H9 (cell line): ENCODE data around the gene AATK. TPM values are rescaled to one million over a fixed set of nuclear protein-coding genes. Genes with fewer than 3 reads are reported as not detected.

Source experiments
- DNase-seq: peaks from one replicate; pipeline ENCODE4 v3.0.0-alpha.2; 2017
- H2AFZ ChIP-seq: one replicate; pipeline ENCODE4 v1.6.1; 2013; ENCODE audit warnings: mild to moderate bottlenecking, low read length, control low read depth, moderate library complexity
- H2AK5ac ChIP-seq: 2 replicates; pipeline ENCODE4 v1.6.1; 2013; ENCODE audit warnings: low read length, control low read depth, mixed read lengths; ENCODE audit not compliant: insufficient read length
- H2BK120ac ChIP-seq: one replicate; pipeline ENCODE4 v1.6.1; 2013; ENCODE audit warnings: low read depth, mild to moderate bottlenecking, low read length, control low read depth, inconsistent platforms; ENCODE audit not compliant: poor library complexity, severe bottlenecking
- H2BK12ac ChIP-seq: 2 replicates; pipeline ENCODE4 v1.6.1; 2013; ENCODE audit warnings: low read length, control low read depth, mixed read lengths, low read depth; ENCODE audit not compliant: insufficient read length
- H2BK15ac ChIP-seq: 2 replicates; pipeline ENCODE4 v1.6.1; 2013; ENCODE audit warnings: low read depth, low read length, control low read depth
- H2BK20ac ChIP-seq: one replicate; pipeline ENCODE4 v1.6.1; 2013; ENCODE audit warnings: low read depth, mild to moderate bottlenecking, low read length, control low read depth, inconsistent platforms; ENCODE audit not compliant: poor library complexity, severe bottlenecking
- H2BK5ac ChIP-seq: 2 replicates; pipeline ENCODE4 v1.6.1; 2013; ENCODE audit warnings: low read length, control low read depth, mixed read lengths; ENCODE audit not compliant: insufficient read length
- H3K14ac ChIP-seq: 2 replicates; pipeline ENCODE4 v1.6.1; 2013; ENCODE audit warnings: low read length, control low read depth; ENCODE audit not compliant: insufficient read depth
- H3K18ac ChIP-seq: 2 replicates; pipeline ENCODE4 v1.6.1; 2013; ENCODE audit warnings: low read depth, mild to moderate bottlenecking, mixed read lengths, low read length, control low read depth; ENCODE audit not compliant: insufficient read length
- H3K23ac ChIP-seq: 2 replicates; pipeline ENCODE4 v1.6.1; 2013; ENCODE audit warnings: low read length, control low read depth, mixed read lengths, low read depth; ENCODE audit not compliant: insufficient read length
- H3K23me2 ChIP-seq: 2 replicates; pipeline ENCODE4 v1.6.1; 2013; ENCODE audit warnings: low read depth, mild to moderate bottlenecking, mixed read lengths, low read length, control low read depth; ENCODE audit not compliant: insufficient read length, poor library complexity, severe bottlenecking
- H3K27ac ChIP-seq: 2 replicates; pipeline ENCODE4 v1.5.1; 2013; ENCODE audit warnings: low read length, control low read depth, mixed read lengths, low read depth; ENCODE audit not compliant: insufficient read length
- H3K27me3 ChIP-seq: 2 replicates; pipeline ENCODE4 v1.6.1; 2013; ENCODE audit warnings: low read length, control low read depth, inconsistent platforms; ENCODE audit not compliant: insufficient read depth
- H3K4ac ChIP-seq: 2 replicates; pipeline ENCODE4 v1.6.1; 2013; ENCODE audit warnings: low read depth, mild to moderate bottlenecking, control low read depth, inconsistent platforms, low read length, moderate library complexity
- H3K4me1 ChIP-seq: 2 replicates; pipeline ENCODE4 v1.6.1; 2013; ENCODE audit warnings: low read length, control low read depth, inconsistent platforms; ENCODE audit not compliant: insufficient read depth
- H3K4me2 ChIP-seq: 2 replicates; pipeline ENCODE4 v1.6.1; 2013; ENCODE audit warnings: low read length, control low read depth, mixed read lengths; ENCODE audit not compliant: insufficient read length, insufficient read depth
- H3K56ac ChIP-seq: 2 replicates; pipeline ENCODE4 v1.6.1; 2013; ENCODE audit warnings: low read depth, mild to moderate bottlenecking, mixed read lengths, low read length, control low read depth; ENCODE audit not compliant: insufficient read length
- H3K79me1 ChIP-seq: 2 replicates; pipeline ENCODE4 v1.6.1; 2013; ENCODE audit warnings: low read depth, mild to moderate bottlenecking, moderate library complexity, low read length, control low read depth, inconsistent platforms; ENCODE audit not compliant: insufficient read depth, poor library complexity, severe bottlenecking
- H3K79me2 ChIP-seq: 2 replicates; pipeline ENCODE4 v1.6.1; 2013; ENCODE audit warnings: low read length, control low read depth, inconsistent platforms; ENCODE audit not compliant: insufficient read depth
- H3K9ac ChIP-seq: 2 replicates; pipeline ENCODE4 v1.6.1; 2013; ENCODE audit warnings: low read length, control low read depth, mixed read lengths; ENCODE audit not compliant: insufficient read length; ENCODE audit errors: extremely low read depth
- H3K9me3 ChIP-seq: one replicate; pipeline ENCODE4 v1.6.1; 2013; ENCODE audit warnings: low read depth, low read length, inconsistent platforms; ENCODE audit not compliant: control insufficient read depth
- H3T11ph ChIP-seq: one replicate; pipeline ENCODE4 v1.6.1; 2013; ENCODE audit warnings: mild to moderate bottlenecking, low read length, control low read depth, inconsistent platforms
- H4K20me1 ChIP-seq: one replicate; pipeline ENCODE4 v1.6.1; 2013; ENCODE audit not compliant: control insufficient read depth, insufficient read length, insufficient read depth
- H4K5ac ChIP-seq: 2 replicates; pipeline ENCODE4 v1.6.1; 2013; ENCODE audit warnings: low read depth, mild to moderate bottlenecking, mixed read lengths, low read length, control low read depth; ENCODE audit not compliant: insufficient read length
- H4K8ac ChIP-seq: replicated peaks from 2 replicates; pipeline ENCODE4 v1.6.1; 2013; ENCODE audit warnings: low read length, control low read depth, mixed read lengths, low read depth; ENCODE audit not compliant: insufficient read length
- H4K91ac ChIP-seq: 2 replicates; pipeline ENCODE4 v1.6.1; 2013; ENCODE audit warnings: low read depth, mild to moderate bottlenecking, moderate library complexity, mixed read lengths, low read length, control low read depth; ENCODE audit not compliant: insufficient read length
- H3K27ac Mint-ChIP-seq, 3 experiments: 2 replicates in 2 of 3; 3 replicates in 1 of 3; pipeline ENCODE4 v1.8.0; 2020 to 2021; ENCODE audit warnings: mixed read lengths in 3 of 3, mild to moderate bottlenecking in 1 of 3, moderate library complexity in 1 of 3
- H3K27me3 Mint-ChIP-seq: 2 replicates; pipeline ENCODE4 v1.8.0; 2021; ENCODE audit warnings: low read depth, mild to moderate bottlenecking, moderate library complexity, mixed read lengths
- H3K36me3 Mint-ChIP-seq, 3 experiments: 2 replicates in 2 of 3; 3 replicates in 1 of 3; pipeline ENCODE4 v1.8.0; 2020 to 2021; ENCODE audit warnings: low read depth in 3 of 3, mixed read lengths in 3 of 3; ENCODE audit not compliant: insufficient read depth in 1 of 3
- H3K4me1 Mint-ChIP-seq, 2 experiments: 2 replicates each; pipeline ENCODE4 v1.8.0; 2020; ENCODE audit warnings: mixed read lengths in 2 of 2
- H3K4me3 Mint-ChIP-seq, 2 experiments: 2 replicates in 1 of 2; 3 replicates in 1 of 2; pipeline ENCODE4 v1.8.0; 2020 to 2021; ENCODE audit warnings: mild to moderate bottlenecking in 2 of 2, mixed read lengths in 2 of 2, moderate library complexity in 1 of 2
- H3K9me3 Mint-ChIP-seq, 2 experiments: 2 replicates in 1 of 2; 3 replicates in 1 of 2; pipeline ENCODE4 v1.8.0; 2020; ENCODE audit warnings: mild to moderate bottlenecking in 2 of 2, mixed read lengths in 2 of 2, moderate library complexity in 1 of 2
- WGBS: extraction: QIAGEN DNeasy Blood & Tissue Kit; methylation state at CpG from one replicate; pipeline ENCODE4 v1.1.7; 2013; ENCODE audit warnings: missing lambda C conversion rate, low lambda C conversion rate, mixed read lengths; ENCODE audit not compliant: insufficient read length; ENCODE audit errors: extremely low coverage; 5-methylcytosine and 5-hydroxymethylcytosine counted together
- total RNA-seq: library from RNA; stranded (reverse); gene quantifications from 2 replicates; pipeline ENCODE4 v1.2.1, GENCODE V29; 2021
- TF ChIP-seq, protein P1 (sequence below): fragments of 200-600 bp; sonication (generic); conservative IDR thresholded peaks from 3 replicates; pipeline ENCODE4 v1.8.0; 2021; ENCODE audit warnings: antibody characterized with exemption, mild to moderate bottlenecking

Gene AATK
- total RNA-seq, 1 experiment from 2014 or later = 2.4 TPM

DNA sequence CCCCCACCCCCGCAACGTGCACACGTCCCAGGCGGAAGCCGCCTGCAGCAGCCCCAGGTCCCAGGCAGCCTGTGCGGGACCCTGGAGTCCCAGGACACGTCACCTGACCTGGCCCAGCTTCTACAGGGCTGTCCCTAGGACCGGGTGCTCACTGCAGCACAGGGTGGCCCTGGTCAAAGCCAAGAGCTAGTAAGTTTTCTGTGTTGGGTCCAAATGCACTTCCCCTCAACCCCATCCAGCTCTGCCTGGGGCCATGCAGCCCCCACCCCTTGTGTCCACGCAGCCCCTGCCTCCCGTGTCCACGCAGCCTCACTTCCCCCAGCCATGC is 22.9 kb downstream of the AATK start:
- peaks cover 0 to 3% (median 0%) of the 10 kb centered on the region in 3 experiments; a peak in 3 of 7 replicates for H3K36me3 Mint-ChIP-seq
- H4K5ac ChIP-seq = no peak overlapping the region
- TF ChIP-seq, protein P1, sequence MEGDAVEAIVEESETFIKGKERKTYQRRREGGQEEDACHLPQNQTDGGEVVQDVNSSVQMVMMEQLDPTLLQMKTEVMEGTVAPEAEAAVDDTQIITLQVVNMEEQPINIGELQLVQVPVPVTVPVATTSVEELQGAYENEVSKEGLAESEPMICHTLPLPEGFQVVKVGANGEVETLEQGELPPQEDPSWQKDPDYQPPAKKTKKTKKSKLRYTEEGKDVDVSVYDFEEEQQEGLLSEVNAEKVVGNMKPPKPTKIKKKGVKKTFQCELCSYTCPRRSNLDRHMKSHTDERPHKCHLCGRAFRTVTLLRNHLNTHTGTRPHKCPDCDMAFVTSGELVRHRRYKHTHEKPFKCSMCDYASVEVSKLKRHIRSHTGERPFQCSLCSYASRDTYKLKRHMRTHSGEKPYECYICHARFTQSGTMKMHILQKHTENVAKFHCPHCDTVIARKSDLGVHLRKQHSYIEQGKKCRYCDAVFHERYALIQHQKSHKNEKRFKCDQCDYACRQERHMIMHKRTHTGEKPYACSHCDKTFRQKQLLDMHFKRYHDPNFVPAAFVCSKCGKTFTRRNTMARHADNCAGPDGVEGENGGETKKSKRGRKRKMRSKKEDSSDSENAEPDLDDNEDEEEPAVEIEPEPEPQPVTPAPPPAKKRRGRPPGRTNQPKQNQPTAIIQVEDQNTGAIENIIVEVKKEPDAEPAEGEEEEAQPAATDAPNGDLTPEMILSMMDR = no peak
- no CpG with 5 or more reads among the region's 11 CpGs for WGBS
- H3K4me1 ChIP-seq = no peaks in the 10 kb centered on the region
- no peaks in the 10 kb centered on the region for H4K20me1 ChIP-seq
- H3K27ac ChIP-seq = no peak overlapping the region
- no peak overlapping the region for H3K4me3 Mint-ChIP-seq
- no peak overlapping the region for H4K91ac ChIP-seq
- H3T11ph ChIP-seq = no peak overlapping the region
- H2BK12ac ChIP-seq = no peak overlapping the region
- no peak overlapping the region for H2BK20ac ChIP-seq
- no peak overlapping the region for H3K4me2 ChIP-seq
- H3K9me3 ChIP-seq = no peaks in the 10 kb centered on the region
- no peak overlapping the region for H3K27ac Mint-ChIP-seq
- H3K27me3 Mint-ChIP-seq = peaks cover 1% of the 10 kb centered on the region
- no peak for DNase-seq
- H3K4me1 Mint-ChIP-seq = peaks cover 2 to 10% of the 10 kb centered on the region in 2 experiments; a peak in 2 of 4 replicates
- H2AK5ac ChIP-seq = no peak overlapping the region
- no peaks in the 10 kb centered on the region for H3K27me3 ChIP-seq
- no peak overlapping the region for H3K56ac ChIP-seq
- H3K79me1 ChIP-seq = no peaks in the 10 kb centered on the region
- H2BK5ac ChIP-seq = no peak overlapping the region
- H3K14ac ChIP-seq = no peak overlapping the region
- H3K4ac ChIP-seq = no peak overlapping the region
- no peak overlapping the region for H3K9ac ChIP-seq
- no peak overlapping the region for H3K23ac ChIP-seq
- H3K18ac ChIP-seq = no peak overlapping the region
- no peaks in the 10 kb centered on the region for H3K79me2 ChIP-seq
- H2BK120ac ChIP-seq = no peak overlapping the region
- H3K9me3 Mint-ChIP-seq = peaks cover 10 to 11% of the 10 kb centered on the region in 2 experiments
- H4K8ac ChIP-seq = no peak overlapping the region
- no peak overlapping the region for H2AFZ ChIP-seq
- H2BK15ac ChIP-seq = no peak overlapping the region
- no peaks in the 10 kb centered on the region for H3K23me2 ChIP-seq
